Measurements from ENCODE around the gene MTERF1. TPM values are rescaled to one million over a fixed set of nuclear protein-coding genes. Genes with fewer than 3 reads are reported as not detected.
"Not testable (repeated sequence)": the region's sequence is repeated elsewhere in the genome, so short reads cannot be mapped to it uniquely, and the experiment has no call there.

MTERF1 gene, protein sequence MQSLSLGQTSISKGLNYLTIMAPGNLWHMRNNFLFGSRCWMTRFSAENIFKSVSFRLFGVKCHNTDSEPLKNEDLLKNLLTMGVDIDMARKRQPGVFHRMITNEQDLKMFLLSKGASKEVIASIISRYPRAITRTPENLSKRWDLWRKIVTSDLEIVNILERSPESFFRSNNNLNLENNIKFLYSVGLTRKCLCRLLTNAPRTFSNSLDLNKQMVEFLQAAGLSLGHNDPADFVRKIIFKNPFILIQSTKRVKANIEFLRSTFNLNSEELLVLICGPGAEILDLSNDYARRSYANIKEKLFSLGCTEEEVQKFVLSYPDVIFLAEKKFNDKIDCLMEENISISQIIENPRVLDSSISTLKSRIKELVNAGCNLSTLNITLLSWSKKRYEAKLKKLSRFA
- 7.6 and 11.0 TPM in 2 replicates for total RNA-seq

DNA sequence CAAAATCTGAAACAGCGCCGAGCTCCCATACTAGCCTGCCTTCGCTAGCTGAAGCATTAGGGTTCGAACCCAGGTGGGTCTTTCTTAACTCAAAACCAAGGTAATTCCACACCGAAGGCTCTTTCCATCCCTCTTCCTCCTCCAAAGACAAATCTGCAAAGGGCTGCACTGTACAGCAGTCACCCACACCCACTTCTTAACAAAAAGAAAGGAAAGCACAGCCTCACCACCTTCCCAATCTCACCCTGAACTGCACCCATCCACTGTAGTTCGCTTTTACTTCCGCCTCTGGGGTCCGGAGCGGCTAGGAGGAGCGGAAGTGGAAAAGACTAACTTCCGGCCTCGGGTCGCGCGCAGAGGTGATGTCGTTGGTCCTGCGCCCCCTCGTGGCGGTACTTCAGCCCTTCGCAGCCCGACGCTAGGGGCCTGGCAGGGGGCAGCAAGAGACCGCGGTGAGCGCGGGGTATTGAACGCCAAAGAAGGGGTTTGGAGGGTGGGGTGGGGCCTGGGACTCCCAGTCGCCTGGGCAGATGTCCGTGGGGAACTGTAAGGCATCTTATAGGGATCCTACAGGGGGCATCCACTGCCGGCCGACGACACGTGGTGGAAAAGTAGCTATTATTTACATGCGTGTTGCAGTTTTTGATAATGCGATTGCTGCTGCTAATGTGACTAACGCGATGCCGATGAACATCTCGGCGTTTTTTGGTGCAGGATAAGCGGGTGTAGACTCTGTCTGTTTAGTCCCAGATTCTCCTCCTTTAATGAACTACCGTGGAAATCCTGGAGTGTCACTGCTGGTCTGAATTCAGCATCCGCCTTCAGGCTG, at the start of gene MTERF1:
TSS of gene MTERF1 (minus strand) at position 290 of the 829 bp plus-strand sequence. CDS start 619 bp downstream, outside the sequence.
- DNase-seq (ENCODE audit: low read depth, low spot score) = peak; percentile 46

DNA sequence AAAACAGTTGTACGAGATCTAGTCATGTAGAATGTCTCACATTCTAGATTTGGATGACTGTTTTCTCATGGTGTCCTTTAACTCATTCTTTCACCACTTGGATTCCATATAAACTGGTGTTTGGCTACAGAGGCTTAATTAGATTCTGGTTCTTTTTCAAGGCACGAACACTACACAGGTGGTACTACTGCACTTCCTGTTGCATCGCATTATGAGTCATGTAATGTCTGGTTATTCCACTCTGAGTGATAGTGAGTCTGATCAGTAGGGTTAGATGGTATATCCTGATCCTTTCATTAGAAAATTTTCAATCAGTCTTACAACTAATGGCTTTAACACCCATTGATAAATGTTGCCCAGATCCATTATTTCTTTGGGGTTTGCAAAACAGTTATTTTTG, 49.0 kb upstream of the MTERF1 start:
- no peak for DNase-seq (ENCODE audit: low read depth, low spot score)

DNA sequence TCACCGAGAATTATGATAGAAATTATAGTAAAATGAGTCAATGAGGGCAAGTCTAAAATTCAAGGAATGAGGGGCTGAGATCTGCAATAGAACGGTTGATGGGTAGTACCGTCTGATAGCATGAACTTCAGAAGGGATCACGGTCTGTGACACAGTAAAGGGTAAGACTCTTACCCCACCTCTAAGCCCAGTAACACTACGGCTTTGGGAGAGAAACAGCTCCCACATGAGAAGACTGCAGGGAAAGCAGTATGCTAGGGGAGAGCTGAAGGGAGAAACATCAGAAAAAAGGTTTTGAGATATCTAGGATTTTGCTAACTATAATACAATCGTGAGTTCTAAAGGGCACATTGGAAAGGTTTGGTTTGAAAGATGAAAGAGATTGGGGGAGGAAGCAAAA, 47.4 kb upstream of the MTERF1 start:
- no peak for DNase-seq (ENCODE audit: low read depth, low spot score)

DNA sequence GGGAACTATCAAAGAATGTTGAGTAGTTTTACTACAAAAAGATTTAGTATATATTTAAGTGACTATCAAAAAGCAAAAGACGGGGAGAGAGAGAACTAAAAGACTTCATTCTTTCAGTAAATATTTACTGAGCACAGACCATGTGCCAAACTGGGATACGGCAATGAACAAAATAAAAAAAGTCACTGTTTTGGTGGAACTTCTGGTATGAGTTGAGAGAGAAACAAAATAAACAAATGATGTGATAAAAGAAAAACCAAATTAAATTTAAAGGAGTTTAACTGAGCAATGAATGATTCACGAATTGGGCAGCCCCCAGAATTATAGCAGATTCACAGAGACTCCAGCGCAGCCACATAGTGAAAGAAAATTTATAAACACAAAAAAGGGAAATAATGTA, 42.4 kb upstream of the MTERF1 start:
- DNase-seq (ENCODE audit: low read depth, low spot score) = no peak

DNA sequence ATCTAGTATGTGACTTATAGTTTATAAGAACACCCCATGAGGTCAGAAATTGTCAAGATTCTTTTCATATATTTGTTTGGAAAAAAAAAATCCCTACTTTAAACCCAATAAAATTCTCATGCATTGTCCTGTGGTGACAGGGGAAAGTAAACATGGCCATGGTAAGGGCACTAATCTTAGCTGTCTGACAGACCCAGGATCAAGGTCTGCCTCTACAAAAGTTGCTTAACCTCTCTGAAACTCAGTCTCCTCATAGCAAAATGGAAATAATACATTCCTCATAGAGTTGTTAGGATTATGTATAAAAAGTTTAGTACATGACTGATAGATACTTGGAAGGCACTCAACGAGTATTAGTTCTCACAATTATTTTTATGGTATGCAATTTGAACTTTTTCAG, 37.9 kb upstream of the MTERF1 start:
- DNase-seq (ENCODE audit: low read depth, low spot score) = no peak

DNA sequence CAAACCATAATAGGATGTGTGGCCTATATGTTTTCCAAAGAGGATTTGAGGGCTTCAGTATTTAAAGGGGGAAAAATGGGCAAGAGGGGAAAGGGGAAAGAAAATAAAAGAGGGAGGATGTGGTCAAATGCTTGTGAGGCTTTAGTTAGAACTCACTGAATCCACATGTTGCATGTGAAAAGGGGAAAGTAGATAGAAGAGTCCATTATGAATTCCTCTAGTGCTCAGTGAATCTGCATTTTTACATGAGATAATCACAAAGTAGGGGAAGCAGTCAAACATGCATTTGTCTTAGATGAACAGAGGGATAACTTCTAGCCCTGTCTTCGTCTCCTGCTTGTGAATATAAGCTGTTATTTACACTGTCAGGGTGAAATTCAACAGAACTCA, 35.5 kb upstream of the MTERF1 start:
- DNase-seq (ENCODE audit: low read depth, low spot score) = no peak

DNA sequence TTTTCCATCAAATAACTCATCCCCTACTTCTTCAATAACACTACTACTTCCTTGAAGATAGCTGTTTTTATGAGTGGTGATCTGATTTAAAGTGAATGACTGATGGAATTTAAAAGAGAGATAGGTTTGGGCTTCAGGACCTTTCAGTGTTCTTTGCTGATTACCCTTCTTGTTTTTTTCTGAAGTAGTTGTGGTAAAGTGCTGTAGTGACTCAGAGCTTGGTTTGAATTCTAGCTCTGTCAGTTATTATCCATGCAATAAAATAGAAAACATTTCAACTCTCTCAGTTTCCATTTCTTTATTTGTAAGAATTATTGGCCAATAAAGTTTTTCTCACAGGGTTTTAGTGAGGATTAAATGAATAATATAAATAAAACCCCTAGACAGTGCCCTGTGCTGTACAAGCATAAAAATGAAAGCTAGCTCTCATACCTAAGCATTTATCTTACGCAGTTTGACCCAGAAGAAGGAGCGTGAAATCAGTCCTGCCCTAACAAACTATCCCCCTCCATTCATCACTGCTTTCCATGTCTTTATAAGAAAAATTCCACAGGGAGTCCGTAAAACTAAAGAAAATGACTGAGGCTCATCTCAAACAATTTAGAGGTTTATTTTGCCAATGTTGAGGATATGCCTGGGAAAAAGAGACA, 35.0 kb upstream of the MTERF1 start:
- no peak for DNase-seq (ENCODE audit: low read depth, low spot score)

DNA sequence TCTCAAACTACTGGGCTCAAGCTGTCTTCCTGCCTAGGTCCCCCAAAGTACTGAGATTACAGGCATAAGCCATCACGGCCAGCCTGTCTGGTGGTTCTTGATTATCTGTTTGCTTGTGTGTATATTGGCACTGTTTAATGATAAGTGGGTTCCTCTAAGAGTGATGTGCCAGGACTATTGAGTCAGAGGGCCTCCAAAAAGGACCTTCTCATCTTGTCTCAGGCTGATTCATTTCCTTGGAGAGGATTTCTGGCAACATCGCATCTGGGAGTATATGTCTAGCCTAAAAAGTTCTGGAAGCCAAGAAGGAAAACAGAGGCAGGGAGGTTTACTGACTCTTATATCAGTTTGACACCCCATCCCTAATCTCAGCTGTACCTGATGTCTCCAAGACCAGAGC, 33.1 kb upstream of the MTERF1 start:
- no peak for DNase-seq (ENCODE audit: low read depth, low spot score)

DNA sequence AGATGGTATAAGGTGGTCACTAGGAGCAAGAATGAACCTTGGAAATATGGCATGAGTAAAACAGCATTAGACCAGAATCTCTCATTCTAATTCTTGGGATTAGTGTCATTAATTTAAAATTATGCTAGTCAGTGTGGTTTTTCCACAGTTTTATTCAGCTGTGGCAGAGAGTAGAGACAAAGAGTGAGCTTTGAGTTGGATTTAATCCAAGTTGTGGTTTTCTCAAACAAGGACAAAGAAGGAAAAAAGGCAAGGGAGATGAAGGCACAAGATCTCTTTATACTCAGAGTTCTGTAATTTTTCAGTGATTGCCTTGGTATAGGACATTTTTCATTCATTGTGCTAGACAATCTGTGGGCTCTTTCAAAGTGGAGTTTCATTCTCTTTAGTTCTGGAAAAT, 32.0 kb upstream of the MTERF1 start:
- no peak for DNase-seq (ENCODE audit: low read depth, low spot score)

DNA sequence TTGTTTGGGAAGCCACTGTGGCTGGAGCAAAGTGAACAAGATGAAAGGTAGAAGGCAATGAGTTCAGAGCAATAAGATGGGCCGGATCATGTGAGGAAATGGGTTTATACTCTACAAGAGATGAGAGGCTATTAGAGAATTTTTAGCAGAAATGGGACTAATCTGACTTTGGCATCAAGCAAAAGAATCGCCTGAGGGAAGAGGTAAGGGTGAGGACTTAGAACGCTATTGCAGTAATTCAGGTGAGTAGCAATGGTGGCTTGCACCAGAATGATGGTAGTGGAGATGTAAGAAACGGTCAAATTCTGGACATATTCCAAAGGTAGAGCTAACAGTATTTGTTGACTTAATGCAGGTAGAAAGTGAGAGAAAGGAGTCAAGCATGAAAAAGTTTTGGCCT, 30.6 kb upstream of the MTERF1 start:
- DNase-seq (ENCODE audit: low read depth, low spot score) = no peak

DNA sequence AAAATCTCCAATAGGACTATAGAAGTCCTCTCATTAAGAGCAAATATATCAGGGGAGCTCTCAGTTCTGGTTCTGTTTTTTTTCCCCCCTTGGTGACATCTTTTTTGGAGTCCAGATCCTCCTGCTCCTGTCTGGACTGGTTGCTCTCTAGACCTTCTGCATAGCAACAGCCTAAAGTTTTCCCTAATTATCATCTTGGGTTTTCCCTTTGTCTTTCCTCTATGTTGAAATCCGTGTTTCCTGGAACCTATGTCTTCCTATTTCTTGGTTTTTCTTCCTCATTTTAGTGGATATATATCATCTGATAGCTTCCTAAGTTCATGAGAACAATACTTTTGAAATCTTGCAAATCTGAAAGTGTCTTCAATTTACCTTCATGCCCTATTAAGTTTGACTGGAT, 29.7 kb upstream of the MTERF1 start:
- no peak for DNase-seq (ENCODE audit: low read depth, low spot score)

DNA sequence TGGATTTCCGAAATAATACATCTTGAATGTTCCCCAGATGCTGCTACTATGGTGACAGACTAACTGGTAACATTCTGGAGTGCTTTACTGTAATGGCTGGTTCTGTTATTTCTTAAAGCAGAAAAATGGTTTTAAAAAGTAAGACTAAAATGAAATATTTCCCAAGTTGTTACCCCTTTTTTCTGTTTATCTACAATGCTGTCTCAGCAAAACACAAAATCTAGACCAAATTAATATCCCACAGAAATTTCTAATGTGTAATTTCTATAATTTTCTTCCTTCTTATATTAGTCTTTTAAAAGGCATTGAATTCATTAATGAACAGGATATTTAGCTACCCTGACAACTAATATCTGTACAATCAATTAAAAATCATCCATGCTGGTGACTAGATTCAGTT, 19.1 kb upstream of the MTERF1 start:
- no peak for DNase-seq (ENCODE audit: low read depth, low spot score)

DNA sequence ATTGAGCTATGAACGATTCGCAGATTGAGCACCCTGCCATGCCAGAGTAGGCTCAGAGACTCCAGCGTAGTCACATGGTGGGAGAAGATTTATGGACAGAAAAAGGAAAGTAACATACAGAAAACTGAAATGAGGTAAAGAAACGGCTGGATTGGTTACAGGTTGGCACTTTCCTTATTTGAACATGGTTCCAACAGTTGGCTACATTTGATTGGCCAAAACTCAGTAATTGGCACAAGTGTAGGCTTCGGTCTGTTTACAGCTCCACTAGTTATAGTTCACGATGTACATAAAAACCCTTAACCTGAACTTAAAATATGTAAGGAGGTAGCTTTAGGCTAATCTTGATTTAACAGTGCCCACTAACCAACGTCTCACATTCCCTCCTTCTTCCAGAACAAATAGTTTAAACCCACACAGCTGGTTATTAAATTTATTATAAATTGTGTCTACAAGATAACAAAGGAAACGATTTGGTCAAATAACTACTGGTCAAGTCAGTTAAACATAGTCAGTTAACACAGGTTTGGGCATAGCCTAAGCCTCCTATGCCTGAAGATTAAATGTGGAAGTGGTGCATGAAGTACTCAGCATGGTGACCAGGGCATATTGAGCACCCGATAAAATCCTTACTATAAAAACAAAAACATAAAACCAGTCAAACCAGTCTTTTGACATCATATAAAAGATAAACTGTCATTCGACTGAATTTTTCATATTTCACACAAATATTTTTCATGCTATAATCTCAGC, 17.9 kb upstream of the MTERF1 start:
- DNase-seq (ENCODE audit: low read depth, low spot score) = no peak

DNA sequence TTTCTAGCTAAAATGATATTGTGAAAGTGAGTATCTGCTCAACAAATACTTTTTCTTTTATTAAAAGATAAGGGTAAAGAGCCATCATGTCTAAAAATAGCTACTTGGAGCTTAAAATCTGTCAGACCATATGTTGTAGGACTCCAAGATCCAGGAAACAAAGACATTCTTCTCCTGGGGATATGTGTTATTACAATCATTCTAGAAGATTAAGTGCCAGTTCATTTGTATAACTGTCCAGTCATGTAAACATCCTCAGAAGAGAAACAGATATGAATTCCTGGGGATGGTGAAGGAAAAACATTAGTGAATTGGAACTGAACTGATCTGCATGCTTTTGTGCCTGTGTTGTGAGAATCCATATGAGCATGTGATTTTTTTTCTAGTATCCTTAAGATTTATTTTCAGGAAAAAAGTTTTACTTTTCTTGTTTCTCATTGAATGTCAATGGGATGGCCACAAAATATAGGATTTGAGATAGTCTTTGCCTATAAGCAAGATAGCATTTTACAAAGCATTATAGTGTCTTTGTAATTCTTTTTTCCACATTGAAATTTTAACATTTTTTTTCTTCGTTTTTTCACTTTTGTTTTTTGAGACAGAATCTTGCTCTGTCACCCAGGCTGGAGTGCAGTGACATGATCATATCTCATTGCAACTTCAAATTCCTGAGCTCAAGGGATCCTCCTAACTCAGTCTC, 14.4 kb upstream of the MTERF1 start:
- no peak for DNase-seq (ENCODE audit: low read depth, low spot score)

DNA sequence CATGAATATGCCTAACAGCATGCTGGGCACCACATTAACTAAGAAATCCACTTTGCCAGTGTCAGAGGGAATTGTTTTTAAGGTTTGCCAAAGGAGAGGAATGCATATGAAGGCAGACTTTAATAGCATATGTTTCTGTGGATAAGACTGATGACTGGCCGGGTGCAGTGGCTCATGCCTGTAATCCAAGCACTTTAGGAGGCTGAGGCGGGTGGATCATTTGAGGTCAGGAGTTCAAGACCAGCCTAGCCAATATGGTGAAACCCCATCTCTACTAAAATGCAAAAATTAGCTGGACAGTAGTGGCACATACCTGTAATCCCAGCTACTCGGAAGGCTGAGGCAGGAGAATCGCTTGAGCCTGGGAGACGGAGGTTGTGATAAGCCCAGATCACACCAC, 13.2 kb upstream of the MTERF1 start:
- DNase-seq (ENCODE audit: low read depth, low spot score) = not testable (repeated sequence)

DNA sequence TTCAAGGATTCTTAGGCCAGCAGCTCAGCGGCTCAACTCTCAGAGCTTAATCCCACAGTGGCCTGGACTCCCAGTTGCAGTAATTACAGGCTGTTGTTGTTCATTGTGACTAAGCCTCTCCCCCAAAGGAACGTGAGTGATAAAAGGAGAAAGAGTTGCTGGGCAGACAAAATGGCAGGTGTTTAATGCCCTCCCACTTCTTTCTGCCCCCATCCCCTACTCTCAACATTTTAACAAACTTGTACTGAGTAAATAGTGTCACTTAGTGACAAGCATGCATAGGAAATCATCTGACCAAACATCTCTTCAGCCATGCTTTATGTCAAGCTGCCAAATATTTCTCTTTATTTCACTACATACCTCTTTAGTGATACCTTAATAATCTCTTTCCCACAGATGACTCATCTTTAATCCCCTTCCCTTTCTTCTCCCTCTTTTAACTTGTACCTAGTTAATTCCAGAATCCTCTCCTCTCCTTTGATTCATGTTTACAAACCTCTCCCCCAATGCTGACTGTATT, 12.4 kb upstream of the MTERF1 start:
- no peak for DNase-seq (ENCODE audit: low read depth, low spot score)

DNA sequence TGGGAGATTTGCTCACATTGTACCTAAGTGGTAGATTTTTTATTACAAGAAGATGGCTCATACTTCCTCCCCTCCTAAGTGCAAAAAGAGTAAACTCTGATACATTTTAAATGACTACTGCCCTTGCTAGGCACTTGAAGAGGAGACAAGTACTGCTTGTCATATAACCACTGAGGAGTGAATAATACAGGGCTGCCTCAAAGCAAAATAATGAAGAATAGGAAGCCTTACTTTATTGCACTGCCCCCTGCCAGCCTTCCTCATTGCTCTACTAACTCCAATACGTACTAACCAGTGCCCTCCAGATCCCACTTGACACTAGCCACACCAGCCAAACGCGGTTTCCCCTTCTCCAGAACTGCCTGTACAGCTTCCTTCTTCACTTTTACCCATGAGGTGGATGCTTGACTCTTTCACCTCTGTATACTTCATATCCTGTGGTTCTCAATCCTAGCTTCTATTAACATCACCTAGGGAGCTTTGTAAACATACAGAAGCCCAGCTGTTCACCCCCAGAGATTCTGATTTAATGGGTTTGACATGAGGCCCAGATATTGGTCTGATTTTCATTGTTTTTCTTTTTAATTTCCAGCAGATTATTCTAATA, 11.7 kb upstream of the MTERF1 start:
- DNase-seq (ENCODE audit: low read depth, low spot score) = no peak

DNA sequence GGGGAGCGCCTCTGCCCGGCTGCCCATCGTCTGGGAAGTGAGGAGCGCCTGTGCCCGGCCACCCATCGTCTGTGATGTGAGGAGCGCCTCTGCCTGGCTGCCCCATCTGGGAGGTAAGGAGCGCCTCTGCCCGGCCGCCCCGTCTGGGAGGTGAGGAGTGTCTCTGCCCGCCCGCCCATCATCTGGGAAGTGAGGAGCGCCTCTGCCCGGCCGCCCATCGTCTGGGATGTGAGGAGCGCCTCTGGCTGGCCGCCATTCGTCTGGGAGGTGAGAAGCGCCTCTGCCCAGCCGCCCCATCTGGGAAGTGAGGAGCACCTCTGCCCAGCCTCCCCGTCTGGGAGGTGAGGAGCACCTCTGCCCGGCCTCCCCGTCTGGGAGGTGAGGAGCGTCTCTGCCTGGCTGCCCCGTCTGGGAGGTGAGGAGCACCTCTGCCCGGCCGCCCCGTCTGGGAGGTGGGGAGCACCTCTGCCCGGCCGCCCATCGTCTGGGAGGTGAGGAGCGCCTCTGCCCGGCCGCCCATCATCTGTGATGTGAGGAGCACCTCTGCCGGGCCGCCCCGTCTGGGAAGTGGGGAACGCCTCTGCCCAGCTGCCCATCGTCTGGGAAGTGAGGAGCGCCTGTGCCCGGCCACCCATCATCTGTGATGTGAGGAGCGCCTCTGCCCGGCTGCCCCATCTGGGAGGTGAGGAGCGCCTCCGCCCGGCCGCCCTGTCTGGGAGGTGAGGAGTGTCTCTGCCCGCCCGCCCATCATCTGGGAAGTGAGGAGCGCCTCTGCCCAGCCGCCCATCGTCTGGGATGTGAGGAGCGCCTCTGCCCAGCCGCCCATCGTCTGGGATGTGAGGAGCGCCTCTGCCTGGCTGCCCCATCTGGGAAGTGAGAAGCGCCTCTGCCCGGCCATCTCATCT, 8.0 kb upstream of the MTERF1 start:
- DNase-seq (ENCODE audit: low read depth, low spot score) = not testable (repeated sequence)
